Gastroesophageal sphincter (tissue), 3 donors: ENCODE results near the gene PRXL2B.

Source experiments
- POLR2A ChIP-seq, 2 donors: fragments of 450-650 bp; IDR thresholded peaks; one replicate each; pipeline ENCODE4 v1.6.1; 2017; ENCODE audit warnings: antibody characterized with exemption in 2 of 2, mild to moderate bottlenecking in 2 of 2, moderate library complexity in 1 of 2
- TF ChIP-seq, protein P1 (sequence below), 4 experiments: fragments of 200-600 bp in 2 of 4; fragments of 450-650 bp in 2 of 4; sonication (generic) in 1 of 4; IDR thresholded peaks; one replicate each; pipeline ENCODE4 v1.5.1; 2017 to 2019; ENCODE audit warnings: antibody characterized with exemption in 4 of 4, mild to moderate bottlenecking in 2 of 4, moderate library complexity in 2 of 4

DNA sequence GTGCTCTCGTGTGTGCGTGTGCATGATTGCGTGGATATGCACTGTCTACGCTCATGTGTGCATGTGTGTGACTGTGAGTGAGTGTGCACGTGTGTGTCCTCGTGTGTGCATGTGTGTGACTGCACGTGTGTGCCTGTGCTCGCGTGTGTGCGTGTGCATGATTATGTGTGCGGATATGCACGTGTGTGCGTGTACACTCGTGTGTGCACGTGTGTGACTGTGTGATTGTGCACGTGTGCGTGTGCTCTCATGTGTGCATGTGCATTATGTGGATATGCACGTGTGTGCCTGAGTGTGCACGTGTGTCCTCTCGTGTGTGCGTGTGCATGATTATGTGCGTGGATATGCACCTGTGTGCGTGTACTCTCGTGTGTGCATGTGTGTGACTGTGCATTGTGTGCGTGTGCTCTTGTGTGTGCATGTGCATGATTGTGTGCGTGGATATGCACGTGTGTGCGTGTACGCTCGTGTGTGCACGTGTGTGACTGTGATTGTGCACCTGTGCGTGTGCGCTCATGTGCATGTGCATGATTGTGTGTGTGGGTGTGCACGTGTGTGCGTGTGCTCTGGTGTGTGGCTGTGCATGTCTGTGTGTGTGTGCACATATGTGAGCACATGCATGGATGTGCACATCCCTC is 44.0 kb downstream of the PRXL2B start:
- TF ChIP-seq, protein P1, sequence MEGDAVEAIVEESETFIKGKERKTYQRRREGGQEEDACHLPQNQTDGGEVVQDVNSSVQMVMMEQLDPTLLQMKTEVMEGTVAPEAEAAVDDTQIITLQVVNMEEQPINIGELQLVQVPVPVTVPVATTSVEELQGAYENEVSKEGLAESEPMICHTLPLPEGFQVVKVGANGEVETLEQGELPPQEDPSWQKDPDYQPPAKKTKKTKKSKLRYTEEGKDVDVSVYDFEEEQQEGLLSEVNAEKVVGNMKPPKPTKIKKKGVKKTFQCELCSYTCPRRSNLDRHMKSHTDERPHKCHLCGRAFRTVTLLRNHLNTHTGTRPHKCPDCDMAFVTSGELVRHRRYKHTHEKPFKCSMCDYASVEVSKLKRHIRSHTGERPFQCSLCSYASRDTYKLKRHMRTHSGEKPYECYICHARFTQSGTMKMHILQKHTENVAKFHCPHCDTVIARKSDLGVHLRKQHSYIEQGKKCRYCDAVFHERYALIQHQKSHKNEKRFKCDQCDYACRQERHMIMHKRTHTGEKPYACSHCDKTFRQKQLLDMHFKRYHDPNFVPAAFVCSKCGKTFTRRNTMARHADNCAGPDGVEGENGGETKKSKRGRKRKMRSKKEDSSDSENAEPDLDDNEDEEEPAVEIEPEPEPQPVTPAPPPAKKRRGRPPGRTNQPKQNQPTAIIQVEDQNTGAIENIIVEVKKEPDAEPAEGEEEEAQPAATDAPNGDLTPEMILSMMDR (IDR thresholded peaks at IDR 0.05): no peak
- no peak for TF ChIP-seq POLR2A (IDR thresholded peaks at IDR 0.05)
